GOT3 (cell line): Measurements from ENCODE around the gene PCGF5.
"Not testable (repeated sequence)": the region's sequence is repeated elsewhere in the genome, so short reads cannot be mapped to it uniquely, and the experiment has no call there.

Source experiments
- DNase-seq: peaks from one replicate; lab custom pipeline; 2025; ENCODE audit warnings: mixed read lengths; lab: John Stamatoyannopoulos, UW

Gene PCGF5

GRCh38 chr10:91210014-91210413, 10.4 kb upstream of the PCGF5 start:
- DNase-seq, result no peak

DNA sequence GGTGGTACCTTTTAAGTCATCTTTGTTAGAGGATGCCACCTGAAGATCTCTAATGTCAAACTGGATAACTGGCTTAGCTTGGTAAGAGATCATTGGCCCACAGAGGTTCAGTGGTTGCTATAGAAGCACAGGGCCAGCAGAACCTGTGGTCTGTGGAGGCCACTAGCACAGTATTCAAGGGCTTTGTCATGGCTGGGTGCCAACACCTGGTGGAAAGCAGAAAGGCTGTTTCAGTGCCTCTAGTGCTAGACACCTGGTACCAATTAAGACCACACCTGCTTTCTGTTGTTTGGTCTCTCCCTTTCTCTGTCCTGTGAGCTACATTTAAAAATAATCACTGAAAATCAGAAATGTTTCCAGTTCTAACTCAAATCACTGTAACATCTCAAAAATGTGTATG, 10.0 kb upstream of the PCGF5 start:
- no peak for DNase-seq

DNA sequence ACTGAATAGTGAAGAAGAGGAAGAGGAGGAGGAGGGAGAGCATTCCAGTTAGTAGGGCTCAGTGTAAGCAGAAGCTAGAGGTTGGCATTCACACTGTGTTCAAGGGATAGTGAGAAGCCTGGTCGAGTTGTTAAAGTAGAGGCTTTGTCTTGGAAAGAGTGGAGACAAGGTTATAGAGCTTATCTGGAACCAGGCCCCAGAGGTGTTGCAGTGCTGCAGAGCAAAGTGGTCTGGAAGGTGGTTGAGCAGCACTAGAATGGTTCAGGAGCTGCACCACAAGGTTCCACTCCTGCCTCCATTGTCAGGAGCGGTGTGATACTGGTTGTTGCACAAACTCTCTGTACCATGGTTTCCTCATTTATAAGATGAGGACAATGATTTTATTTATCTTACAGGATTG, 8.8 kb upstream of the PCGF5 start:
- no peak for DNase-seq

- DNase-seq, result no peak
Measured at GRCh38 chr10:91214911-91215310, 5.6 kb upstream of the PCGF5 start.

GRCh38 chr10:91215384-91215783, 5.1 kb upstream of the PCGF5 start:
- no peak for DNase-seq

- DNase-seq, result no peak
Measured at GRCh38 chr10:91219371-91220193, 881 bp upstream of the PCGF5 start.

GRCh38 chr10:91220954-91221675, 652 bp downstream of the PCGF5 start:
- DNase-seq, result no peak

GRCh38 chr10:91226093-91226492, 5.6 kb downstream of the PCGF5 start:
- DNase-seq, result no peak

GRCh38 chr10:91227576-91227975, 7.1 kb downstream of the PCGF5 start:
- no peak for DNase-seq

DNA sequence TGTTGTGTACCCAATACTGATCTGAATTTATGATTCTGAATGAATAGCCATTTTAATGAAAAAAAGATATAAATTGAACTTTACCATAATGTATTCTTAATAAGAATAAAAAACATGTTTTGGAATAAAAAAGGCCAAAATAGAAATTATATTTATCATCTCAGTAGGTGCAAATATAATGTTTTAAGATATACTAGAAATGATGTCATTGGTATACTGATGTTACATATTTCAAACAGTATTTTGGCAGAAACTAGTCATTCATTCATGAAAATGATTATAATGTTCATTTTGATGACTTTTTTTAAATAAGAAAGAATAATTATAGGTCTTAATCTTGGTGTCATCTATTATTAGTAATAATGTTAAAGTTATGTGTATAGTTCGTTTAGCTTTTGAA, 9.2 kb downstream of the PCGF5 start:
- DNase-seq, result no peak

DNA sequence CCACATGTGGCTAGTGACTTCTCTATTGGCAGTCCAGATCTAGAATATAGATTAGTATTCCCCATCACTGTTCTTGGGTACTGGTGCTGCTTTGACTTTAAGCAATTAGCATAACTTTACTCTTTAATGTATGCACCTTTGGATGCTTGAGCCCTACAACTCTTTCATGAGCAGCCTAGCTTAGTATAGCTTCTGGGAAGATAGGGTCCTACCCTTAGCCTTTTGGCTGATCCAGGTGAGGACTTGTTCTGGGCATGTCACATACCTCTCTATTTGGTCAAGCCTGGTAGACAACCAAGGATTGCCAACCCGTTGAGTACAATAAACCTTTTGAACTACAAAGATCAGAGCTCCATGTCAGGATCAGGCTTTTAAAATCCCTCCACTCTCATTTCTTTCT, 17.7 kb downstream of the PCGF5 start:
- DNase-seq, result no peak

DNA sequence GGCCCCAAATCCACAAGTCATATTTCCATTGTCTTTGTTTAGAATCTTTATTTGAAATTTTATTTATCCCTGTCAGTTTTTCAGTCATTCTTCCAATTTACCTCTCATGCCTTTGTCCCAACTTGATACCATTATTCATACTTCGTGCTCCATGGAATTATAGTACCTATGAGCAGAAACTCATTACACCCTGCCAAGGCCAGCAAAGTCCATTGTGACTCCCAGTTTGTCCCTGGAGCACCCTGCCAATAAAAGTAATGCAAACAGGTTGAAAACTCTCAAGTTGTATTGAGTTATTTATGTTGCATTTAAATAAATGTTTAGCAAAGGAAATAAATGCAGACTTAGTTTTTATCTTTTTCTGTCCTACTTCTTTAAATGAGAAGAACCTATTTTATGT, 19.3 kb downstream of the PCGF5 start:
- DNase-seq, result no peak

- DNase-seq, result no peak
Measured at GRCh38 chr10:91242940-91243339, 22.5 kb downstream of the PCGF5 start.

DNA sequence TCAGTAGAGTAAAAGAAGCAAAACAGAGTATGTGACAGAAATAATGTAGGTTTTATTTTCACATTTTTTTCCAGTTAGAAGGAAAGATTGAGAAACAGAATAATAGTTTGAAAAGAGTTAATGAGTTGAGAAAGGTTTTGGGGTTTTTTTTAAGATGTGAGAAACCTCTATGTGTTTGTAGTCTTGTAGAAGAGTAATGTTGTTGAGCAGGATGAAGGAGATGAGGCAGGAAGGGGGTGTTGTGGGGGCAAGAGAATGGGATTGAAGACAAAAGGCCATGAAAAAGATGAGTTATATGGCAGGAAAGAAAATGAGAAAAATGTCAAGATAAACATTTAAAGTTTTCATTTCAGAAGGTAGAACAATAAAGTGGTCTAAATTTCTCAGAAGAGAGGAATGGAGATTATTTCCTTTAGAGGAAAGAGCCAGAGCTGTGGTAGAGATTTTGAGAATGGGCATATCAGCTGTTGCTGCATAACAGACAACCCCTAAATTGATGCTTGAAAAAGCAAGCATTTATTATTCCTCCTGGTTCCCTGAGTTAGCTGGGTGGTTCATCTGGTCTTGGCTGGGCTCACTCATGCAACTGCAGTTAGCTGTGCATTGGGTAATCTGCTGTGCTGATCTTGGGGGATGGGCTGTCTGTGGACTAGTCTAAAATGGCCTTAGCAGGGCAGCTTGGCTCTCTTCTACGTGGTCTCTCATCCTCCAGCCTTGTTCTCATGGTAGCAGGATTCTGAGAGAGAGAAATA, 27.1 kb downstream of the PCGF5 start:
- no peak for DNase-seq

DNA sequence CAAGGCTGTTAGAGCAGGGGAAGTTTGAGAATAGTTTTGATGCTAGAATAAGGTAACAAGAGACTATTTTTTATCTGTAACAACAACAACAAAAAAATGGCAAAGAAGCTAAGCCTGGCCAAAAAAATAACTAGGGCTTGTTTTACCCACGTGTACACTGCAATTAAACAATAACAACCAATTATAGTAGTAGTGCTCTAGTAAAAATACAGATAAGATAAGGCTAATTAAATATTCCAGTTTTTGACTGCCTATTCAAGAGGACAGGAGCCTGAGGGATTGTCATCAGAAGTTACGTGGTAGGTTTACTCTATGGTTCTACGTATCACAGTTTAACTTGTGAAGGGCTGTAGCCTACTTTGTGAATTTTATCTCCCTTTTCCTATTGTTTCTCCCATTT, 29.2 kb downstream of the PCGF5 start:
- DNase-seq, result no peak

GRCh38 chr10:91250341-91250740, 29.9 kb downstream of the PCGF5 start:
- DNase-seq, result no peak

DNA sequence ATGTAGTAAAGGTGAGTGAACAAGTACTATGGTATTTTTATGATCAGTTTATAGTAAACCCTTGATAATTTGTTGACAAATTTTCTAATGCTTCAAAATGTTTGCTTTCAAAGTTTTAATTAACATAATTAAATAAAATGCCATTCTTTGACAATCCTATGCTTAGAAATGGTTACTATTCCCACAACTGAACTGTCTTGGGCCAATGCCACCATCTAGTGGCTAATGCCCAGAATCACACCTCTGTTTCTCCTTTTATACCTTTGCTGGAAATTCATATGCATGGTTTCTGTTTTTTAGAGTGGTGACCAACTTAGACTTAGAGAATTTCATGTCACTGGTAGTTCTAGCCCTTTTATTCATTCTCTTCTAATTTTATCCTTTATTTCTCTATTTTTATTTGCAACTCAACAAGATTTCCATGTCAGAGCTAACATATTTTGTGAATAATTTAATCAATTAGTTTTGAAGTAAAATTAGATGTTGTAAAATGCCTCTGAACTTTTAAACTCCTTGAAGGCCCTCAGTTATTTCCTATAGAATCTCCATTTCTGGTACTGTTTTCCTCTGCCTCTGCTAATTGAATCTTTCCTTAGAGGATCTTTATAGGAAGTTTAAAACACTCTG, 31.1 kb downstream of the PCGF5 start:
- no peak for DNase-seq

DNA sequence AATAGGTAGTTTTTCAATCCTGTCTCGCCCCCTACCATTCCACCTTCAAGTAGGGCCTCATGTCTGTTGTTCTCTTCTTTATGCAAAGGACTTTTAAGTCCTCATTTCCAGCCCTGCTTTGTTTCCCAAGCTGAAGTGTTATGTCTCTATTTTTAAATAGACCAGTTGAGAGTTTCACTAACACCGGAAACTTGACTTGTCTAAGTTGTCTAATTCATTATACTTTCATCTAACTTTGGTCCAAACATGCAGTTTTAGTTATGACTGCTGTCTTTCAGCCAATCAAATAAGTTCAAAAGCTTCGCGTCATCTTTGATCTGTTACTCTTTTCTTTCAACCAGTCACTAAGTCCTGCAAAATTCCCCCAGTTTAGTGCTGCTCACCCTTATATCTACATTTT, 32.8 kb downstream of the PCGF5 start:
- no peak for DNase-seq

- no peak for DNase-seq
Measured at GRCh38 chr10:91257310-91257709, 36.8 kb downstream of the PCGF5 start.

DNA sequence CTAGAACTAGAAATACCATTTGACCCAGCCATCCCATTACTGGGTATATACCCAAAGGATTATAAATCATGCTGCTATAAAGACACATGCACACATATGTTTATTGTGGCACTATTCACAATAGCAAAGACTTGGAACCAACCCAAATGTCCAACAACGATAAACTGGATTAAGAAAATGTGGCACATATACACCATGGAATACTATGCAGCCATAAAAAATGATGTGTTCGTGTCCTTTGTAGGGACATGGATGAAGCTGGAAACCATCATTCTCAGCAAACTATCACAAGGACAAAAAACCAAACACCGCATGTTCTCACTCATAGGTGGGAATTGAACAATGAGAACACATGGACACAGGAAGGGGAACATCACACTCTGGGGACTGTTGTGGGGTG, 40.0 kb downstream of the PCGF5 start:
- DNase-seq, result not testable (repeated sequence)

GRCh38 chr10:91271886-91272285, 51.4 kb downstream of the PCGF5 start:
- DNase-seq, result no peak

DNA sequence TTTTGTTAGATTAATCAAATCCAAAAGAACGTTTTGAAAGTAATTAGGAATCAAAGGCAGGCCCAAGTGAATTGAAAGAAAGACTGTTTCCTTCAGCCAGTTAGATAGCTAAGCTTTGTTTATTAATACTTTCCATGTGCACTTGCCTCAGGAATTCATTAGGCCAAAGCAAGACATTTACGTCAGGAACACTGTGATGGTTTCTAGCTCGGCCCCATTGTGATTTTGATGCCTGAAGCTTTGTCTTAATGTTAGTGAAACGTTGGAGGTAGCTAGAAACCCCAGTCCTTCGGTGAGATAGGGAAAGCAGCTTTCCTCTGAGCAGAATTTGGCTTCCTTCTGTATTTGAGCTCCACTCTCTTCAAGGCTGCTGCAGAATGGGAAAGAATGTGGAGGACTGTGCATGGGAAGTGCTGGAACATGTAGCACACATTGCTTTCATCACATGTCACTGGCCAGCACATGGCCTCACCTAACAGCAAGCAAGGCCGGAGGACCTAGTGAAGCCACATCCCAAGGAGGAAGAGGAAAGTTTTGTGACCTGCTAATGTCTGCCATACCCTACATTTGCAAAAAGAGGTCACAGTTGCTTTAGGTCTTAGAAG, 64.1 kb downstream of the PCGF5 start:
- no peak for DNase-seq
